ENCODE data around the gene NANOS1.
A peak's percentile ranks its signal among the peaks of the same experiment; 100 is the strongest.
"Not testable (repeated sequence)": the region's sequence is repeated elsewhere in the genome, so short reads cannot be mapped to it uniquely, and the experiment has no call there.

The NANOS1 gene

GRCh38 chr10:119007211-119007574 is 22.3 kb upstream of the NANOS1 start:
- DNase-seq (ENCODE audit: low read depth in 2 of 2), result no peak

DNA sequence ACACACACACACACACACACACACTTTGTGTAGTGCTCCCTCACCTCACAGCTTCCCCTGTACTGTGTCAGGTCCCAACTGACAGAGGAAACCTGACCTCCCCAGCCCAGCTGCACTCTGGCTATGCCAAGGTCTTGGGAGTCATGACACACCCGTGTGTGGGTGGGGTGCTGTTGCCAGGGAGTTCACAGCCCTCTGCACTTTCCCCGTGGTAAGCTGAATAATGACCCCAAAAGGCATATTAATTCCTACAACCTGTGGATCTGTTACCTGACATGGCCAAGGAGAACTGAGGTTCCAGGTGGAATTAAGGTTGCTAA is 8.9 kb upstream of the NANOS1 start:
- DNase-seq (ENCODE audit: low read depth in 2 of 2), result no peak

GRCh38 chr10:119022846-119023552 is 6.5 kb upstream of the NANOS1 start:
- DNase-seq (ENCODE audit: low read depth in 2 of 2), result no peak

GRCh38 chr10:119023553-119023868 is 6.0 kb upstream of the NANOS1 start:
- DNase-seq (ENCODE audit: low read depth in 2 of 2), result no peak

DNA sequence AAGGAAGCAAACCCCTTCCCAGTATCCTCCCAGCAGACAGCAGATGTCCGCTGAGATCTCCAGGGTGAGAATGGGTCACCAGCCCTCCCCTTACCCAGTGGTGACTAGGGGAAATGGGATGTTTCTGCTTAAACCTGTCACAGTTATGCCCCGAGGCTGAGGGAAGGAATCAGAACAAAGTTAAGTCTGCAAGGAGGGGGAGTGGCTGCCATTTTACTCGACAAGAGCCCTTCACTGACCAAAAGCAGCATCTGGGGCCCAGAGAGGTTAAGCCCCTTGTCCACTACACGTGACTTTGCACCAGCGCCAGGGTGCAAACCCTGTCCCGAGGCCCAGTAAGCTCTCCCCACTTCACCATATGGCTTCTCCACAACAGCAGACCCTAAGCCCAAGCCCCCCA is 4.6 kb upstream of the NANOS1 start:
- DNase-seq (ENCODE audit: low read depth in 2 of 2), result no peak

DNA sequence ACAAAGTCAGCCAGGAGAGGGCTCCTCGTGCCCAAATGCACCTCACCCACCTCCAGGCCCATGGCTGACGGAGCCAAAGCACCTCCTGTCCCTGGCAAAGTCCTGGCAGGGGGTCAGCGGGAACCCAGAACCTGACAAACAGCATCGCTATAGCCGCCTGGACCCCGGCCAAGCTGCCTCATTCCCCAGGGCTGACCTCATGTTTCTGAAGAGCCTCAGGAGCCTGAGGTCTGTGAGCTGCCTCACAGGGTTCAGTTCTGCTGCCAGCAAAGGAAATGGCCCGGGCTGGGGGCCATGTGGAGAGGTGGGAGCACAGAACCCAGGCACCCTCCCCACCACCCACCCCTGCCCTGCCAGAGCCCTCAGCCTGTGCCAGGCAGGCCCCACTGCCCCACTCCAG is 4.2 kb upstream of the NANOS1 start:
- DNase-seq (ENCODE audit: low read depth in 2 of 2), result no peak

- no peak for DNase-seq (ENCODE audit: low read depth in 2 of 2)
These were observed 3.7 kb upstream of the NANOS1 start for GRCh38 chr10:119025776-119026175.

DNA sequence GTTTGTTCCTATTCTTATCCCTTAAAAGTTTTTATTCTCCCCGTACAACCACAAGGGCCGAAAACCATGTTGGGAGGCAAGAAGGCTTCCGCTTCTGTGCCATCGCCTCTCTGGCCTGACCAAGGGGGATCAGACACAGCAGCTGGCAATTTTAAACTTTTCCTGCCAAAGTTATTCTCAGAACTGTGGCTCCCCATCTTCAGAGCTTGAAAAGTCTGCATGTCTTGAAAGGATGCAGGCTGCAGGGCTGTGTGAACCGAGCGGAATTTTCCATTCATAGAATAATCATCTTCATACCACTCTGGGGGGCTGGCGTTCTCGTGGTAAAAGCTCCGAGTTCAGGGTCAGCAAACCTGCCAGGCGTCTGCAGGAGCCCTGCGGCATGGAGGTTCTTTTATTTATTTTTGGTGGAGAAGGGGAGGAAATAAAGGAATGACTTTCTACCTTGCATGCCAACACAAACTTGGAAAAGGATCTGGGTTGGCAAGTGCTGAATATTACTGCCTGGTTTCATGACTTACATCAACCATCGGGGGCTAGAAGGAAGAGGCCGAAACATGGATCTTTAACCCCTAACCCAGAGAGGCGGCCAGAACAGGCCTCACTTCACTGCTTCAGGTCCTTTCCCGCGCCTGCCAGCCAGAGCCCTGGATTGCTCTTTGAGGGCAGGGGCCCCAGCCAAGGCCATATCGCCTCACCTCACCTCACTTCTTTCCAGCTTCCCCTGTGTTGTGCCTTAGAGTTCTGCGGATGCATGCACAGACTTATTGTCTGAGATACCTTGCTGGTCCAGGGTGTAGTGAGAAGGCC is 3.0 kb upstream of the NANOS1 start:
- no peak for DNase-seq (ENCODE audit: low read depth in 2 of 2)

DNA sequence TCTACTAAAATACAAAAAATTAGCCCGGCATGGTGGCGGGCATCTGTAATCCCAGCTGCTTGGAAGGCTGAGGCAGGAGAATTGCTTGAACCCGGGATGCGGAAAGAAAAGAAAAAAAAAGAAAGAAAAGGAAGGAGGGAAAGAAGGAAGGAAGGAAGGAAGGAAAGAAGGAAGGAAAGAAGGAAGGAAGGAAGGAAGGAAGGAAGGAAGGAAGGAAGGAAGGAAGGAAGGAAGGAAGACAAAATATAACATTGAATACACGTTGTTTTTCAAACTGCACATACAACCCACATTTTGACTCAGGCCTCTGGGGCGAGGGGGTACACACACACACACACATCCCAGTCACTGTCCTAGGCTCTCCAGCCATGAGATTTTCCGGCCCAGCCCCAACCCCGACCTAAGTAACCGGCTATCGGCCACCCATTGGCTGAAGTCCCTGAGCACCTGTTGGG is 1.0 kb upstream of the NANOS1 start:
- DNase-seq (ENCODE audit: low read depth in 2 of 2), result not testable (repeated sequence)

DNA sequence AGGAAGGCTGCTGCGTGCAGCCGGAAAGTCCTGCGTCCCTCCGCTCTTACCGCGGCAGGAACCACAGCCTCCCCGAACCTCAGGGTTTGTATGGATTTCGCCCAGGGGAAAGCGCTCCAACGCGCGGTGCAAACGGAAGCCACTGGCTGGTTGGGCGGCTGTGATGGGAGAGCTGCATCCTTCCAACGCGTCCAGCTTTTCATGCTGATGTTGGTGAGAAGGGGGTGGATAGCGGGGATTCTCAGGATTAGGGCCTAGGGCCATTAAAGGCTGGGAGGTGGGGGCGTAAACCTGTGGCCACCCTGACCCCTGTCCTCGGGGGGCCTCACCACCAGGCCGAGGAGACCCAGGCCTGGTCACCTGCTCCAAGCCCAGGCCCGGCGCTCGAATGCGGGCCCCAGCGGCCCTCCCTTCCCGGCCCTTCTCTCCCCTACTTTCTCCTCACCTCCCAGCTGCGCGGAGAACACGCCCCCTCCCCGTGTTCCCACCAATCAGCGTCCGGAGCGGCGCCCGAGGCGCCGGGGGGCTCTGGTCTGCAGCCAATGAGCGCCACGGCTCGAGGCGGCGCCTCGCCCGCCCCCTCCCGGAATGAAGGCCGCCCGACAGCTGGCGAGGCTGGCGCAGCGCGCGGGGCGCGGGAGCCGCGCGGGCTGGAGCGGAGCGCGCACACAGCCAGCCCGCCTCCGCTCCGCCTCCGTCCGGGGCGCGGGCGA is 458 bp upstream of the NANOS1 start:
- peak; percentile 70 to 73 for DNase-seq (ENCODE audit: low read depth in 2 of 2)

DNA sequence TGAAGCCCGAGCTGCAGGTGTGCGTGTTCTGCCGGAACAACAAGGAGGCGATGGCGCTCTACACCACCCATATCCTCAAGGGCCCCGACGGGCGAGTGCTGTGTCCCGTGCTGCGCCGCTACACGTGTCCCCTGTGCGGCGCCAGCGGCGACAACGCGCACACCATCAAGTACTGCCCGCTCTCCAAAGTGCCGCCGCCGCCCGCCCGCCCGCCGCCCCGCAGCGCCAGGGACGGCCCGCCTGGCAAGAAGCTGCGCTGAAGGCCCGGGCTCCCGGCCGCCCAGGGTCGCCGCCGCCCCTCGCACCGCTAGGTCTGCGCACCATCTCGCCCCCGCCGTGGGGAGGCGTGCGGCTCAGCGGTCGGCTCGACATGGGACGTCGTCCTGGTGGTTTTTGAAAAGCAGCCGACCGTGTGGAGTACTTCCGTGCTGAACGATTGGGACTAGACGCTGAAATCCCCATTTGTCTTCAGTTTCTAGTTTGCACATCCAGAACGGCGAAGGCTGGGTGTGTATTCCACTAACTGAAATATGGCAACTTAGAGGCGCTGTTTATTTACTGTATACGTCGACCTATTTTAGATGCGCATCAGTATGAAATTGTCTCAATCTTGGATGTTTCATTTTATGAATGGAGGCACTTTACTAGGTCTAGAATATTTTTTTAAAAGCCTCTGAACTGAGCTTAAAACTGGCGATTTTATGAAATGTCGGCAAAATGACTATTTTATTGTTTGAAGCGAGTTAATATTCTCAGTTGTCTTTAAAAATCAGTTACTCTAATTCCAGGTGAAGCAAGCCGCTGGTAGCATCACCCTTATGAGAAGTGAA is 1.1 kb downstream of the NANOS1 start:
- DNase-seq (ENCODE audit: low read depth in 2 of 2), result peak in 1 of 2 donors; percentile 11

DNA sequence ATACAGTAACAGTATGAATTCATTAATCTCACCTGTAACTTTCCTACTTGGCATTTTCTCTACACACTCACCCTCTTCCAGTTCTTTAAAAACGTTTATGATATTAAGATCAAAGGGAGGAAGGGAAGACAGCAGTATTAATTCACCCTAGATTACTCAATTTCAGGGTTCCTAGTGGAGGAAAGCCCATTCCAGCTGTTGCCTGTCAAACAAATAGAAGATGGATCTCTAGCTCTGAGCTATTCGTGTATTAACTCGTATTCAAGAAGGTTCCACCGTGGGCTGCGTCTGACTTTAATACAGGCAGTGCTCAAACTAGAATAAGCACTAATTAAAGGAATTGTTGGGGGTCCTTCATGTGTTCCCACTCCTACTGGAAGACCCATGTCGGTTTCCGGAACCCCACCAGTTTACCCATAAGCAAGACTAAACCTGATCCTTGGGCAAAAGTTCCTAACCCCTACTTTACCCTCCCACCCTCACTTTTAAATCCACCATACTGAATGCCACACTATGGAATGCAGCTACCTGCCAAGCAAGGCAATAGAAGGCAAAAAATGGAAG is 2.1 kb downstream of the NANOS1 start:
- no peak for DNase-seq (ENCODE audit: low read depth in 2 of 2)

DNA sequence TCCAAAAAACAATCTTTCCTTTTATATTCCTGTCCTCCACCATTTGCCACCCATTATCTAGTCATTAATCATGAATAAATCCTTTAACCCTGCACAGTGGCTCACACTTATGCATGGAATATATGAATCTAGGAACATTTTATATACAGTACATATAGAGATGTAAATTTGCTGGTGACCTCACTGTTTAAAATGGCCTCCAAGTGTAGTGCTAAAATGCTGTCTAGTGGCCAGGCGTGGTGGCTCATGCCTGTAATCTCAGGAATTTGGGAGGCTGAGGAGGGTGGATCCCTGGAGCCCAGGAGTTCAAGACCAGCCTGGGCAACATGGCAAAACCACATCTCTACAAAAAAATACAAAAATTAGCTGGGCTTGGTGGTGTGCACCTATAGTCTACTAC is 9.6 kb downstream of the NANOS1 start:
- no peak for DNase-seq (ENCODE audit: low read depth in 2 of 2)

GRCh38 chr10:119041326-119041725 is 11.8 kb downstream of the NANOS1 start:
- DNase-seq (ENCODE audit: low read depth in 2 of 2), result no peak

DNA sequence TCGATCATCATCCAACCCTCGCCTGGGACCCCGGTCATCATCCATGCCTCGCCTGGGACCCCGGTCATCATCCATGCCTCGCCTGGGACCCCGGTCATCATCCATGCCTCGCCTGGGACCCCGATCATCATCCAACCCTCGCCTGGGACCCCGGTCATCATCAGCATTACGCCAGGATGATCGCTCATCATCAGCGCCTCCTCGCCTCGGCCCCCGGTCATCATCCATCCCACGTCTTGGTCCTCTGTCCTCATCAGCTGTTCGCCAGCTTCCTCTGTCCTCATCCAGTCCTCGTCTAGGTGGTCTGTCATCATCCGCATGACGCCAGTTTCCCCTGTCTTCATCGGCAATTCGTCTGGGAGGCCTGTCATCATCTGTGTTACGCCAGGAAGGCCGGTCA is 12.7 kb downstream of the NANOS1 start:
- no peak for DNase-seq (ENCODE audit: low read depth in 2 of 2)

DNA sequence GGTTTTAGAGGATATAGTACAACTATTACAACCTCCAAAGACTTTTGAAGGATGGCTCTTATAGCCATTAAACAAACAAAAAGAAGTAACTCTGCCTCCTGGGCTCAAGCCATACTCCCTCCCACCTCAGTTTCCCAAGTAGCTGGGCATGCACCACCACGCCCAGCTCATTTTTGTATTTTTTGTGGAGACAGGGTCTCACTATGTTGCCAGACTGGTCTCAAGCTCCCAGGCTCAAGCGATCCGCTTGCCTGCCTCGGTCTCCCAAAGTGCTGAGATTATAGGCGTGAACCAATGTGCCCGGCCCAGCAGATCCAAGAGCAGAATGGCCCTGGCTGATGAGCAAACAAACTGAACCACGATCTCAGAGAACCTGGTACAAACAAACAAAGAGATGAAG is 16.0 kb downstream of the NANOS1 start:
- no peak for DNase-seq (ENCODE audit: low read depth in 2 of 2)

DNA sequence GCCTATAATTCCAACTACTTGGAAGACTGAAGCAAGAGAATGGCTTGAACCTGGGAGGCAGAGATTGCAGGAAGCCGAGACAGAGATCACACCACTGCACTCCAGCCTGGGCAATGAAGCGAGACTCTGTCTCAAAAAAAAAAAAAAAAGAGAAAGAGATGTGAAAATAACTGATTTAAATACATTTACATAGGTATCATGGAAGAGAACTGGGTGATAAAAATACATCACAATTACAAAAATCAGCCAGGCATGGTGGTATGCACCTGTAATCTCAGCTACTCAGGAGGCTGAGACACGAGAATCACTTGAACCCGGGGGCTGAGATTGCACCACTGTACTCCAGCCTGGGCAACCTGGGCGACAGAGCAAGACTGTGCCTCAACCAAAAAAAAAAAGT is 19.8 kb downstream of the NANOS1 start:
- DNase-seq (ENCODE audit: low read depth in 2 of 2), result no peak

- no peak for DNase-seq (ENCODE audit: low read depth in 2 of 2)
These were observed 20.3 kb downstream of the NANOS1 start for GRCh38 chr10:119049777-119050176.

GRCh38 chr10:119051775-119052174 is 22.3 kb downstream of the NANOS1 start:
- DNase-seq (ENCODE audit: low read depth in 2 of 2), result no peak

GRCh38 chr10:119055472-119055871 is 26.0 kb downstream of the NANOS1 start:
- DNase-seq (ENCODE audit: low read depth in 2 of 2), result no peak

GRCh38 chr10:119058010-119058409 is 28.5 kb downstream of the NANOS1 start:
- no peak for DNase-seq (ENCODE audit: low read depth in 2 of 2)

GRCh38 chr10:119059557-119059956 is 30.0 kb downstream of the NANOS1 start:
- DNase-seq (ENCODE audit: low read depth in 2 of 2), result no peak

Measured in stimulated activated CD8-positive, alpha-beta memory T cell treated with anti-CD3 and anti-CD28 coated beads, Interleukin-15, amount 100 ng/mL, for 4 hours (primary cell).